Activated CD4-positive, alpha-beta T cell treated with anti-CD3 and anti-CD28 coated beads for 4 hours (primary cell): Measurements from ENCODE around the gene AFP.

Experiments used
- DNase-seq, 2 donors: peaks; one replicate each; pipeline ENCODE4 v3.0.0-alpha.2; 2020

The AFP gene

DNA sequence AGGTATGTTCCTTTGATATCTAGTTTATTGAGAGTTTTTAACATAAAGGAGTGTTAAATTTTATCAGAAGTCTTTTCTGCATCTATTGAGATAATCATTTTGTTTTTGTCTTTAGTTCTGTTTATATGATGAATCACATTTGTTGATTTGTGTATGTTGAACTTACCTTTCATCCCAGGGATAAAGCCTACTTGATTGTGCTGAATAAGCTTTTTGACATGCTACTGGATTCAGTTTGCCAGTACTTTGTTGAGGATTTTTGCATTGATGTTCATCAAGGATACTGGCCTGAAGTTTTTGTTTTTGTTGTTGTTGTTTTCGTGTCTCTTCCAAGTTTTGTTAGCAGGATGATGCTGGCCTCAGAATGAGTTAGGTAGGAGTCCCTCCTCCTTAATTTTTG, 34.7 kb downstream of the AFP start:
- DNase-seq = no peak

DNA sequence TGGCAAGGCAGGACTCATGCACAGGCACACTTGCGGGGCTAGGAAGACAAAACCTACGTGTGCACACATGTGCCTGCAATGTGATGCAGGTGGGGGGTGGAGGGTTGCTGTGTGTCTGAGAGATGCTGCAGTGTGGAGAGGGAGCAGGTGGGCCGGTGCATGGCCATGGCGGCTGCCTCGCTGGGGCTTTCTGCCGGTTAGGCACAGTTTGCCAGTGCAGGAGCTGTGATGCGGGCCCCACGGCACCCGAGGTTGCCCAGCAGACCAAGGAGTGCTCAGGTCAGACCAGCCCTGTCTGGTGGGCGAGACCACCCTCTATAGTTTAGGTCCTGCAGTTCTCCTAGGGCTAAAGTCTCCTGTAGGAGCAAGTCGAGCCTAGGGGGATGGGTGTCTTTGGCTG, 41.2 kb downstream of the AFP start:
- no peak for DNase-seq

DNA sequence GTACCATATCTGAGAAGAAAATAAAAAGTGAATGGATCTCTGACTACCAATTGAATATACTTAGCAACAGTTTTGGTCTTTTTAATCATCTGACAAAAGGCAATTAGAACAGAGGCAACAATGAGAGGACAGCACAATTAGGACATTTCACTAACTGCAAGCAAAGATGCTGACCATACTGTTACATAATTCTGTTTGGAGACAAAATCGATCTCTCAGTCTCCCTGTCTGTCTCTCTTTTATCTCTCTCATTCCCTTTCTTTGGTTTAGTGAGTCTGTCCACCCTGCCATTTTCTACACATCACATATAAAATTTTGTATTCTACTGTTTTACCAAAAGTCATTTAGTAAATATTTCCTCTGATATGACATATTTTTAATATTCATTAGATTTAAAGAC, 43.3 kb downstream of the AFP start:
- DNase-seq = no peak

DNA sequence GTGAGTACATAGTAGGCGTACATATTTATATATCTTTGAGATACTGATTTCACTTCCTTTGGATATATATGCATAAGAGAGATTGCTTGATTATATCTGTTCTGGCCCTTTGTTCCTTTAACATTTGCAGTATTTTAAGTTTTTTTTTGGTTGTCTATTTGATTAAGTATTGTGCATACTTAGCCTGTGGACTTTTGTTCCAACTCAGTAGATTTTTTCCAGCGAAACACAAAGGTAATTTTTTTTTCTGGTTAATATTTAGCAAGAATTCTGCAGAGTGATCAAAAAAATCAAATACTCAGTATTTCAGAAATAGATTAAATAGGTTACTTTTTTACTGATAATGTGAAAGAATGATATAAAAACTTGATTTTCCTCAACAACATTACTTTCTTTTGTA, 45.3 kb downstream of the AFP start, which contains the start of gene AFM:
Gene AFM, plus strand, starts transcription at position 388 of the 400 bp plus-strand sequence. CDS start 31 bp downstream, outside the sequence.
- DNase-seq = no peak

DNA sequence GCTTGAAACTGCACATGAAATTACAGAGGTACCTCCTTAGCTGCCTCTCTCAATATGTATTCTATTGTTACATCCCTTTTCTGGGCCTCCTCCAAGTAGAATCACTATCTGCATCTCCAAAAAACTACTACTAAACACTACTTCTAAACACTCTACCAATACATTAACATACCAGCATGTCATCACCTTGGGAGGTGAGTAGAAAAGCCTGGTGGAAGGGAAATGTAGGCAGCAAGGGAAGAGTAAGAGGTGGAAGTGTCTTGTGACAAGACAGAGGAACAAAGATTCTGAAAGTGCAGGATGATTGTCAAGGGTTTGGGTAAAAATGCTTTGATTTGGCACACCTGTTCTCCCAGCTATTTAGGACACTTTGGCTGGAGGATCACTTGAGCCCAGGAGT, 49.1 kb downstream of the AFP start:
- DNase-seq = no peak

DNA sequence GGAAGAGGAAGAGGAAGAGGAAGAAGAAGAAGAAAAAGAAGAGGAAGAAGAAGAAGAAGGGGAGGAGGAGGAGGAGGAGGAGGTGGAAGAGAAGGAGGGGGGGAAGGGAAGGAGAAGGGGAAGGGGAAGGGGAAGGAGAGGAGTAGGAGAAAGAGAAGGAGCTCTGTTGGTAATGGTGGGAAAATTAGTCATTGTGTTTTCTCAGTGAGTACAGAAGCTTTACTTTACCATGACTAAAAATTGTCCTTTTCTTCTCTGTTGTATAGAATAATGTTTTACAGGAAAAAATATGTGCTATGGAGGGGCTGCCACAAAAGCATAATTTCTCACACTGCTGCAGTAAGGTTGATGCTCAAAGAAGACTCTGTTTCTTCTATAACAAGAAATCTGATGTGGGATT, 49.6 kb downstream of the AFP start:
- DNase-seq = no peak

DNA sequence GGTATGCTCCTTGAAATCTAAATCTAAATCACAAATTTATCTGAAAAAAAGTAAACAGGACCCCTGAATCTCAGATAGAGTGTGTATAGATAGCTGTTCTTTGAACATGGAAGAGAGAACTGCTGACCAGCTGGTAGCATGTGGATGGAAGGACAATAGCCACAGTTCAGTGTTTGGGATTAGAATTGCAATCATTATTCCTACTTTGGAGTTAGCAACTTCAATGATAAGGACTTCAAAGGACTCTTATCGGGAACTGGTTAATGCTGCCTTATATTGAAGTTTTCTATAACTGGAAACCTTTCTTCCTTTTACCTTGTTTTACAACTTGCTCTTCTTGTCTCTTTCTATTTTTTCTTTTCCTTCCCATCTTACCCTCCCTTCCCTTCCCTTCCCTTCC, 50.5 kb downstream of the AFP start:
- DNase-seq = no peak

DNA sequence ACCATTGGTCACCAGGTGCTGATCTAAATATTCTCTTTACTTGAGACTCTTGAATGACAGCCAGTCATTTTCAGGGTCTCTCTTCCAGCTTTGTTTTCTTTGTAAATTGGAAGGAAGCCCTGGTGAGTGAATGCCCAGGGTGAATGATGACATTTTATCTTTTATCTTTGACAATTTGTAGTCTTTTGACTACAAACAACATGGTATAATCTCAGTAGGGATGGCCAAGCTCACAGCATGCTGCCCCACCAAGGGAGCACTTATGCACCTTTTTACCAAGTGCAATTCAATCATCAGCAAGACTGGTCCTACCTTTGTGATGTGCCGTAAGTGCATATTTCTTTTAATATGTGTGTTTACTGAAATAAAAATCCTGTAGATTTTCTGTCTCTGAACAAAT, 51.2 kb downstream of the AFP start:
- no peak for DNase-seq

DNA sequence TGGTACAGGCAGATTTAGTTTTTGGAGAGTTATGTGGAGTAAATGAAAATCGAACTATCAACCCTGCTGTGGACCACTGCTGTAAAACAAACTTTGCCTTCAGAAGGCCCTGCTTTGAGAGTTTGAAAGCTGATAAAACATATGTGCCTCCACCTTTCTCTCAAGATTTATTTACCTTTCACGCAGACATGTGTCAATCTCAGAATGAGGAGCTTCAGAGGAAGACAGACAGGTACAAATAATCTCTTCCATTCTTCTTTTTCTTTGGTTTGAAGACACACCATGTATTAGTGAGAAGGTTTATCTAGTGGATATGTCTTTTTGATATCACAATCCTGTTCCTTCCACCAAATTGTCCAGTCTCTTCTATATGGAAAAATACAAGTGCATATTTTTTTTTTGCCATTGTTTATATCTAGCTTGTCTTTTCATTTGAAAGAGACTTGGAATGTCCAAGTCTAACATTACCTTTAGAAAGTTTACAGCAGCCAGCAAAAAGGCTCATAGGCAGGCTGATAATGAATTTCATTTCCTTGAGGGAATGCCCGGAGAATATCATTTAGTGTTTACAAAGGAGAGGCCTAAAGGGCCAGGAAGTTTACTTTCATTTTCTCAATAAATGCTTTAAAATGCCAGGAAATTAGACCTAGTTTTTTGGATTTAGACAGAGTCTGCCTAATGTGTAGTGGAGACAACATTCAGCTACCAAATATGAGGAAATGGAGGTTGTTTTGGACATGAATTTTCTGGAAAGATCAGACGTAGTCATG, 64.2 kb downstream of the AFP start:
- DNase-seq = no peak

DNA sequence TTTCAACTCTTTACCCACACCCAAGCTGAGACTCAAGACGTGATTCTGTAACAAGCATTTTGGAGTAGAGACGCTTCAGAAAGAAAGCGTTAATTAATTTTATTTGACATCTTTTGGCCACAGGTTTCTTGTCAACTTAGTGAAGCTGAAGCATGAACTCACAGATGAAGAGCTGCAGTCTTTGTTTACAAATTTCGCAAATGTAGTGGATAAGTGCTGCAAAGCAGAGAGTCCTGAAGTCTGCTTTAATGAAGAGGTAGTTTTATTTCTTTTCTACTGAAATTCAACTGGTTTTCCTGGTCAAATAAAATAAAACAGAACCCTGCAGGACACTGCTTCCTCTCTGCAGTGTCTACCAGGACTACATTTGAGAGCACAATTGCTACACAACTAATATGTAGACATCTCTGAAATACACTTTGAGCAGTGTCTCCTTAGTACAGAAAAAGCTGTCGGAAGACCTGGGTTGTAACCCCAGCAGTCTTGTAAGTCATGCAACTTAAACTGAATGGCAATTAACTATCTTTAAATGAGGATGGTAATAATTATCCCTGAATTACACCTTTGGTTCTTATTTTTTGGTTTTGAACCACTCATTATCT, 65.7 kb downstream of the AFP start:
- DNase-seq = no peak

DNA sequence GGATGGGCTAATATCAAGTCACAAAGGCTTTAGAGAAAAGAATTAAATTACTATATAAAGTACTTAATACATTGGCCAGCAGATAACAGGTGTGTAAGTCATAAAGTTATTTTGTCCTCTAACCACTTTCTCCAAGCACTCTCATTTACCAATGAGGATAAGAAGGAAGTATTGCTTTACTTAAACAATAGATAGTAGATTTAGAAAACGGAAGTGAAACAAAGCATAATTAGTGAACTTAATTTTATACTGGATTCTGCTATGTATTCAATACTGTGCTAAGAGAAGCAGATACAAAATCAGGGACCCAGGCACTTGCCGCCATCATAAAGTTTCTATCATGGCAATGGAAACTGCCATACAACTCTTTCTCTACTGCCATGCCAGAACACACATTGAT, 69.5 kb downstream of the AFP start:
- no peak for DNase-seq
